Measurements from ENCODE around the gene ADGRG3. TPM values are rescaled to one million over a fixed set of nuclear protein-coding genes. Genes with fewer than 3 reads are reported as not detected.

Gene ADGRG3
- total RNA-seq, 1 experiment from 2014 or later: not detected

- no peaks in the 10 kb centered on the region for H3K36me3 ChIP-seq (ENCODE audit: control insufficient read depth in 1 of 2, insufficient read depth in 2 of 2, low read length in 2 of 2)
- H3K4me1 ChIP-seq (ENCODE audit: control insufficient read depth in 1 of 2, insufficient read depth in 2 of 2, low read length in 2 of 2): peaks cover 0 to 12% of the 10 kb centered on the region in 2 experiments; a peak in 2 of 4 replicates
- ATAC-seq (peak; percentile 90), DNase-seq (ENCODE audit: low read depth, low spot score) (peak; percentile 61)
- no peaks in the 10 kb centered on the region for H3K79me2 ChIP-seq (ENCODE audit: insufficient read depth, low read length)
- CTCF ChIA-PET: interaction anchor here (0.6 to 3.9 kb wide), 9 partner anchors 12 to 74 kb away, joined by 3 to 31 read pairs (median 4); no protein-coding TSS in a partner anchor
- H3K27me3 ChIP-seq (ENCODE audit: insufficient read depth, low read length): no peaks in the 10 kb centered on the region
- RAD21 ChIA-PET (ENCODE audit: low non-redundant PET in 1 of 2, low total read pairs in 2 of 2, uncharacterized antibody in 2 of 2, unreplicated experiment in 2 of 2): interaction anchor here (1.9 to 2.0 kb wide), 2 partner anchors 58 kb away, joined by 5 to 6 read pairs; no protein-coding TSS in a partner anchor
- no peaks in the 10 kb centered on the region for H3K9me2 ChIP-seq (ENCODE audit: insufficient read depth)
- no peak overlapping the region for H2AFZ ChIP-seq (ENCODE audit: low read depth, low read length, poor library complexity, severe bottlenecking)
- intact Hi-C loops (cut with micrococcal nuclease): loop anchor here (1.0 to 2.0 kb wide), 4 partner anchors 48 to 73 kb away; no protein-coding TSS in a partner anchor
- H3K4me2 ChIP-seq (ENCODE audit: low read length): no peak overlapping the region
- H3K4me3 ChIP-seq (replicated peaks in 1 of 2; ENCODE audit: low read depth in 1 of 2, low read length in 2 of 2): no peak overlapping the region
- no peaks in the 10 kb centered on the region for H3K9me3 ChIP-seq (ENCODE audit: control insufficient read depth in 1 of 2, insufficient read depth in 1 of 2, low read depth in 1 of 2, low read length in 2 of 2)
- no peak overlapping the region for H3K9ac ChIP-seq (ENCODE audit: low read length)
- TF ChIP-seq FOSL1 (IDR thresholded peaks at IDR 0.05; ENCODE audit: low read depth) (no peak), EZH2 (IDR thresholded peaks at IDR 0.05) (no peak), CBX3 (IDR thresholded peaks at IDR 0.05; ENCODE audit: low read depth) (no peak), TCF7L2 (IDR thresholded peaks at IDR 0.05; ENCODE audit: borderline replicate concordance, extremely low read depth, insufficient read depth, insufficient read length) (peak; percentile 39), EGR1 (IDR thresholded peaks at IDR 0.05; ENCODE audit: low read depth) (no peak), RAD21 (IDR thresholded peaks at IDR 0.05; ENCODE audit: low read depth) (peak; percentile 99), ZNF274 (IDR thresholded peaks at IDR 0.05; ENCODE audit: low read depth, low read length) (no peak), POLR2AphosphoS5 (IDR thresholded peaks at IDR 0.05; ENCODE audit: low read depth, low read length) (no peak), POLR2A (IDR thresholded peaks at IDR 0.05; ENCODE audit: borderline replicate concordance, extremely low read depth, insufficient read depth, insufficient read length) (no peak), REST (IDR thresholded peaks at IDR 0.05; ENCODE audit: low read depth) (no peak), YY1 (IDR thresholded peaks at IDR 0.05; ENCODE audit: extremely low read depth, insufficient replicate concordance, low read depth, low read length) (peak; percentile 71), SRF (IDR thresholded peaks at IDR 0.05; ENCODE audit: low read depth) (no peak), CTCF (IDR thresholded peaks at IDR 0.05 in 2 of 3, conservative IDR thresholded peaks at IDR 0.05 in 1 of 3; ENCODE audit: borderline replicate concordance in 1 of 3, insufficient read depth in 1 of 3, low read depth in 2 of 3, low read length in 2 of 3) (peak; percentile 100), ATF3 (IDR thresholded peaks at IDR 0.05) (no peak), JUND (IDR thresholded peaks at IDR 0.05) (no peak)
- no peaks in the 10 kb centered on the region for H4K20me1 ChIP-seq (ENCODE audit: insufficient read depth)
- no peak overlapping the region for H3K27ac ChIP-seq (ENCODE audit: low read depth, low read length)
- POLR2A ChIA-PET: interaction anchor here (0.9 kb wide), 1 partner anchor 49 kb away, joined by 3 read pairs; no protein-coding TSS in a partner anchor
- no TSS peak for BruUV-seq (replicated peaks)
Observed at GRCh38 chr16:57648581-57649442, 19.3 kb upstream of the ADGRG3 start.

Data from HCT116 (cell line).